ENCODE results near the gene UVRAG. TPM values are rescaled to one million over a fixed set of nuclear protein-coding genes. Genes with fewer than 3 reads are reported as not detected.

The UVRAG gene
- total RNA-seq, 1 experiment from 2014 or later = 29.5 TPM

- ChIA-PET POLR2A (no interaction called here), CTCF (no interaction called here)
- Histone ChIP-seq H3K4me3 (ENCODE audit: low read depth in 2 of 2, low read length in 2 of 2) (no peak overlapping the region), H3K27me3 (ENCODE audit: control insufficient read depth, insufficient read depth, low read length) (no peaks in the 10 kb centered on the region), H3K27ac (ENCODE audit: low read length) (no peak overlapping the region), H3K36me3 (ENCODE audit: control insufficient read depth, insufficient read depth, low read length) (no peaks in the 10 kb centered on the region), H3K4me1 (ENCODE audit: control insufficient read depth, insufficient read depth, low read length) (no peaks in the 10 kb centered on the region), H3K9me3 (ENCODE audit: control insufficient read depth, insufficient read depth, low read depth, low read length) (no peaks in the 10 kb centered on the region)
- intact Hi-C loops (cut with micrococcal nuclease; ENCODE audit: unreplicated experiment) = no loop called here
- no peak for DNase-seq (ENCODE audit: low read depth, low spot score)
- TF ChIP-seq, protein P1, sequence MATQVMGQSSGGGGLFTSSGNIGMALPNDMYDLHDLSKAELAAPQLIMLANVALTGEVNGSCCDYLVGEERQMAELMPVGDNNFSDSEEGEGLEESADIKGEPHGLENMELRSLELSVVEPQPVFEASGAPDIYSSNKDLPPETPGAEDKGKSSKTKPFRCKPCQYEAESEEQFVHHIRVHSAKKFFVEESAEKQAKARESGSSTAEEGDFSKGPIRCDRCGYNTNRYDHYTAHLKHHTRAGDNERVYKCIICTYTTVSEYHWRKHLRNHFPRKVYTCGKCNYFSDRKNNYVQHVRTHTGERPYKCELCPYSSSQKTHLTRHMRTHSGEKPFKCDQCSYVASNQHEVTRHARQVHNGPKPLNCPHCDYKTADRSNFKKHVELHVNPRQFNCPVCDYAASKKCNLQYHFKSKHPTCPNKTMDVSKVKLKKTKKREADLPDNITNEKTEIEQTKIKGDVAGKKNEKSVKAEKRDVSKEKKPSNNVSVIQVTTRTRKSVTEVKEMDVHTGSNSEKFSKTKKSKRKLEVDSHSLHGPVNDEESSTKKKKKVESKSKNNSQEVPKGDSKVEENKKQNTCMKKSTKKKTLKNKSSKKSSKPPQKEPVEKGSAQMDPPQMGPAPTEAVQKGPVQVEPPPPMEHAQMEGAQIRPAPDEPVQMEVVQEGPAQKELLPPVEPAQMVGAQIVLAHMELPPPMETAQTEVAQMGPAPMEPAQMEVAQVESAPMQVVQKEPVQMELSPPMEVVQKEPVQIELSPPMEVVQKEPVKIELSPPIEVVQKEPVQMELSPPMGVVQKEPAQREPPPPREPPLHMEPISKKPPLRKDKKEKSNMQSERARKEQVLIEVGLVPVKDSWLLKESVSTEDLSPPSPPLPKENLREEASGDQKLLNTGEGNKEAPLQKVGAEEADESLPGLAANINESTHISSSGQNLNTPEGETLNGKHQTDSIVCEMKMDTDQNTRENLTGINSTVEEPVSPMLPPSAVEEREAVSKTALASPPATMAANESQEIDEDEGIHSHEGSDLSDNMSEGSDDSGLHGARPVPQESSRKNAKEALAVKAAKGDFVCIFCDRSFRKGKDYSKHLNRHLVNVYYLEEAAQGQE (IDR thresholded peaks at IDR 0.05; ENCODE audit: insufficient read depth in 1 of 2, low read depth in 2 of 2, low read length in 1 of 2) = no peak
- TF ChIP-seq CTCF (IDR thresholded peaks at IDR 0.05) = no peak
- no peak for TF ChIP-seq TCF7L2 (IDR thresholded peaks at IDR 0.05; ENCODE audit: low read depth, low read length)
- TF ChIP-seq POLR2AphosphoS5 (IDR thresholded peaks at IDR 0.05; ENCODE audit: low read depth, low read length) = no peak
- TF ChIP-seq SIN3A (IDR thresholded peaks at IDR 0.05; ENCODE audit: borderline replicate concordance, insufficient read depth, low read depth, low read length) = no peak
- BruUV-seq (replicated peaks) = no TSS peak
- in situ Hi-C loops (cut with HindIII; ENCODE audit: low pct_unique_long_range_greater_than_20kb, low sequenced_read_pairs) = no loop called here
- no peak for ATAC-seq
These were observed 124.5 kb downstream of the UVRAG start for GRCh38 chr11:75939516-75939915.

DNA sequence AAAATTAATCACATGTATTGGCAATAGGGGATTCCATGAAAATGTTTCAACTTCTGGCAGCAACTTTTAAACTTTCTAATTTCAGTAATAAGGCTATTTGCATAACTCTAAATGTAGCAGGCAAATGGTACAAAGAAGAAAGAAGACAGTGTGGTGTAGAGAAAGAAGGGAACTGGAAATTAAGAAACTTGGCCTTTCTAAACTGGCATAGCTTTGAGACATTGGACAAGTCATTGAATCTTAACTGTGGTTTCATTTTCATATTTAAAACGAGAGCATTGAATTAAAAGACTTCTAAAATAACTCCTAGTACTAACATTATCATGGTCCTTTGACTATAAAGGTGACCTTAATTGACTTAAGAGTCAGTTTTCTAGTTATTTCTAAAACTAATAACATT, 125.0 kb downstream of the UVRAG start:
- POLR2A ChIA-PET = no interaction called here
- BruUV-seq (replicated peaks) = no TSS peak
- TF ChIP-seq TCF7L2 (IDR thresholded peaks at IDR 0.05; ENCODE audit: low read depth, low read length) (no peak), POLR2AphosphoS5 (IDR thresholded peaks at IDR 0.05; ENCODE audit: low read depth, low read length) (no peak), SIN3A (IDR thresholded peaks at IDR 0.05; ENCODE audit: borderline replicate concordance, insufficient read depth, low read depth, low read length) (no peak), CTCF (IDR thresholded peaks at IDR 0.05) (no peak)
- TF ChIP-seq, protein P1 (IDR thresholded peaks at IDR 0.05; ENCODE audit: insufficient read depth in 1 of 2, low read depth in 2 of 2, low read length in 1 of 2) = no peak
- Histone ChIP-seq H3K4me3 (ENCODE audit: low read depth in 2 of 2, low read length in 2 of 2) (no peak overlapping the region), H3K27me3 (ENCODE audit: control insufficient read depth, insufficient read depth, low read length) (no peaks in the 10 kb centered on the region), H3K9me3 (ENCODE audit: control insufficient read depth, insufficient read depth, low read depth, low read length) (no peaks in the 10 kb centered on the region), H3K36me3 (ENCODE audit: control insufficient read depth, insufficient read depth, low read length) (no peaks in the 10 kb centered on the region), H3K27ac (ENCODE audit: low read length) (no peak overlapping the region), H3K4me1 (ENCODE audit: control insufficient read depth, insufficient read depth, low read length) (no peaks in the 10 kb centered on the region)
- CTCF ChIA-PET = no interaction called here
- DNase-seq (ENCODE audit: low read depth, low spot score) (no peak), ATAC-seq (no peak)
- intact Hi-C loops (cut with micrococcal nuclease; ENCODE audit: unreplicated experiment) = no loop called here
- in situ Hi-C loops (cut with HindIII; ENCODE audit: low pct_unique_long_range_greater_than_20kb, low sequenced_read_pairs) = no loop called here

All from Panc1 (cell line).